ENCODE data around the gene LAPTM4A.

The LAPTM4A gene

DNA sequence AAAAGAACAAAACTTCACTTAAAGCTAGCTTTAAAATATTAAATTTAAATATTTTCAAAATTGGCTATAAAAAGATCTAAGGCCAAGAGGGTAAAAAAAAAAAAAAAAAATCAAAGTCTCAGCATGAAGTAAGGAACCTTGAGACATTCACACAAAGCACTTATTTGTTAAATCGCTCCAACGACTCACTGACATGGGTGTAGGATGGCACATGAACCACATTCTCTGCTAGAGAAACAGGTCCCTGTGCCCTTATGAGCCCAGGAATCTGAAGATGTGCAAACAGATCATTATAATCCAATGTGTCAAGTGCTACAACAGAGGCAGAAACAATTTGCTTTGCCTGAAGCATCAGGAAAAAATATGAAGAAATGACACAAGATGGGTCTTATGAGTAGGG lies 13.8 kb downstream of the LAPTM4A start:
- no peak overlapping the region for H3K4me3 ChIP-seq (replicated peaks; ENCODE audit: insufficient read depth, low read length)
- H3K27ac ChIP-seq (replicated peaks): peak overlapping the region; percentile 7; the same call in 1 of the 2 replicates
- no peak for DNase-seq (ENCODE audit: low read depth in 1 of 2, low spot score in 1 of 2)

DNA sequence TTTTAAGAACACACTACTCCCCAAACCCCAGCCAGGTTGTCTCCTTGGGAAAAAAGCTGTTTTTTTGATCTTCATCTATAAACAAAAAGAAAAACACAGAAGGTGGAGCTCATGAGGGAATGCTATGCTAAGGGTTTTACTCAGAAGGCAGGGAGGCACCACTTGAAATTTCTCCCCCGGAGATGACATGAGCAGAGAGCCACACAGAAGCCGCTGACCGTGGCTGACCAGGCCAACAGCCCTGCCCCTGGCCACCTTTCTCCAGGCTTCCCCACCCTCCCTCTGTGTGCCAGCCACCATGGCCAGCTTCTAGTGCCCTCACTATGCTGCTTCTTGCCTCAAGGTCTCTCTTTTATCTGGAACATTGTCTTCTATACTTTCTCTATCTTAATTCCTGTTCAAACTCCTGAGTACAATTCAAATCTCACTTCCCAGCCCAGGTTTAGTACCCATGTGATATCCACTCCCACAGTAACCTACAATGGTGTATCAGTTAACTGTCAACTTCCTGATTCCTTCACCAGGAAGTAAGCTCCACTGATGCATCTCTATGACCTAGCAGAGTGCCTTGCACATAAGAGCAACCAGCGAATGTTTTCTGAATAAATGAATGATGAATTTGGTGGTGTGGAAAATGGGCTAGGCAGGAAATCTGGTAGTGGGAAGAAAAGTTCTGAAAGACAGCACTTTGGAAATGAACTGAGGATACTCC lies 15.3 kb downstream of the LAPTM4A start:
- peak overlapping the region; percentile 50 for H3K27ac ChIP-seq (replicated peaks)
- peak in 1 of 2 experiments; percentile 56 for DNase-seq (ENCODE audit: low read depth in 1 of 2, low spot score in 1 of 2)
- TF ChIP-seq, protein P1, sequence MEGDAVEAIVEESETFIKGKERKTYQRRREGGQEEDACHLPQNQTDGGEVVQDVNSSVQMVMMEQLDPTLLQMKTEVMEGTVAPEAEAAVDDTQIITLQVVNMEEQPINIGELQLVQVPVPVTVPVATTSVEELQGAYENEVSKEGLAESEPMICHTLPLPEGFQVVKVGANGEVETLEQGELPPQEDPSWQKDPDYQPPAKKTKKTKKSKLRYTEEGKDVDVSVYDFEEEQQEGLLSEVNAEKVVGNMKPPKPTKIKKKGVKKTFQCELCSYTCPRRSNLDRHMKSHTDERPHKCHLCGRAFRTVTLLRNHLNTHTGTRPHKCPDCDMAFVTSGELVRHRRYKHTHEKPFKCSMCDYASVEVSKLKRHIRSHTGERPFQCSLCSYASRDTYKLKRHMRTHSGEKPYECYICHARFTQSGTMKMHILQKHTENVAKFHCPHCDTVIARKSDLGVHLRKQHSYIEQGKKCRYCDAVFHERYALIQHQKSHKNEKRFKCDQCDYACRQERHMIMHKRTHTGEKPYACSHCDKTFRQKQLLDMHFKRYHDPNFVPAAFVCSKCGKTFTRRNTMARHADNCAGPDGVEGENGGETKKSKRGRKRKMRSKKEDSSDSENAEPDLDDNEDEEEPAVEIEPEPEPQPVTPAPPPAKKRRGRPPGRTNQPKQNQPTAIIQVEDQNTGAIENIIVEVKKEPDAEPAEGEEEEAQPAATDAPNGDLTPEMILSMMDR (IDR thresholded peaks at IDR 0.05; ENCODE audit: insufficient read depth, low read length): no peak
- TF ChIP-seq, protein P2, sequence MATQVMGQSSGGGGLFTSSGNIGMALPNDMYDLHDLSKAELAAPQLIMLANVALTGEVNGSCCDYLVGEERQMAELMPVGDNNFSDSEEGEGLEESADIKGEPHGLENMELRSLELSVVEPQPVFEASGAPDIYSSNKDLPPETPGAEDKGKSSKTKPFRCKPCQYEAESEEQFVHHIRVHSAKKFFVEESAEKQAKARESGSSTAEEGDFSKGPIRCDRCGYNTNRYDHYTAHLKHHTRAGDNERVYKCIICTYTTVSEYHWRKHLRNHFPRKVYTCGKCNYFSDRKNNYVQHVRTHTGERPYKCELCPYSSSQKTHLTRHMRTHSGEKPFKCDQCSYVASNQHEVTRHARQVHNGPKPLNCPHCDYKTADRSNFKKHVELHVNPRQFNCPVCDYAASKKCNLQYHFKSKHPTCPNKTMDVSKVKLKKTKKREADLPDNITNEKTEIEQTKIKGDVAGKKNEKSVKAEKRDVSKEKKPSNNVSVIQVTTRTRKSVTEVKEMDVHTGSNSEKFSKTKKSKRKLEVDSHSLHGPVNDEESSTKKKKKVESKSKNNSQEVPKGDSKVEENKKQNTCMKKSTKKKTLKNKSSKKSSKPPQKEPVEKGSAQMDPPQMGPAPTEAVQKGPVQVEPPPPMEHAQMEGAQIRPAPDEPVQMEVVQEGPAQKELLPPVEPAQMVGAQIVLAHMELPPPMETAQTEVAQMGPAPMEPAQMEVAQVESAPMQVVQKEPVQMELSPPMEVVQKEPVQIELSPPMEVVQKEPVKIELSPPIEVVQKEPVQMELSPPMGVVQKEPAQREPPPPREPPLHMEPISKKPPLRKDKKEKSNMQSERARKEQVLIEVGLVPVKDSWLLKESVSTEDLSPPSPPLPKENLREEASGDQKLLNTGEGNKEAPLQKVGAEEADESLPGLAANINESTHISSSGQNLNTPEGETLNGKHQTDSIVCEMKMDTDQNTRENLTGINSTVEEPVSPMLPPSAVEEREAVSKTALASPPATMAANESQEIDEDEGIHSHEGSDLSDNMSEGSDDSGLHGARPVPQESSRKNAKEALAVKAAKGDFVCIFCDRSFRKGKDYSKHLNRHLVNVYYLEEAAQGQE (IDR thresholded peaks at IDR 0.05; ENCODE audit: insufficient replicate concordance, low read depth): no peak
- H3K27me3 ChIP-seq (ENCODE audit: insufficient read depth, poor library complexity, severe bottlenecking): no peaks in the 10 kb centered on the region
- no peak overlapping the region for H3K4me3 ChIP-seq (replicated peaks; ENCODE audit: insufficient read depth, low read length)

More for the DNA sequence above, 13.8 kb downstream of the LAPTM4A start:
- TF ChIP-seq POLR2AphosphoS5 (IDR thresholded peaks at IDR 0.05; ENCODE audit: low read depth) (no peak), SPI1 (IDR thresholded peaks at IDR 0.05; ENCODE audit: borderline replicate concordance, low read depth) (no peak), GABPA (IDR thresholded peaks at IDR 0.05; ENCODE audit: low read depth) (no peak)
- TF ChIP-seq, protein P1 (IDR thresholded peaks at IDR 0.05; ENCODE audit: insufficient read depth, low read length): no peak
- TF ChIP-seq, protein P2 (IDR thresholded peaks at IDR 0.05; ENCODE audit: insufficient replicate concordance, low read depth): no peak
- no peaks in the 10 kb centered on the region for H3K27me3 ChIP-seq (ENCODE audit: insufficient read depth, poor library complexity, severe bottlenecking)

DNA sequence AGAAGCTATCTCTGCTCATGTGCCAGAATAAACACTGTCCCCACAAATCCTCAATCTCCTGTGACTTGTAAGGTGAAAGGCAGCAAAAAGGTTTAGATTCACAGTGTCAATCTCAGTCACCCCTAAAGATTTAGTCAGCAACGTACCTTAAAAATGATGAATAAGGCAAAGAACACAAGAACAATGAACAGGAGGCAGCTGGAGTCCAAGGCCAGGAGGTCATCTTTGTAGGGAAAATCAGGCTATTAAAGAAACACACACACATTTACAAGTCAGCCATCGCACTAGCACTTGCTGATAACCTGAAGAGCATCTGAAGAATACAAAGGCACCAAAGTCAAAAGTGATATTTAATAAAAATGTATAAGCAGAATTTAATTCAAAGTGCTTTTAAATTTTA lies 16.6 kb downstream of the LAPTM4A start:
- H3K27ac ChIP-seq (replicated peaks): no peak overlapping the region
- H3K27me3 ChIP-seq (ENCODE audit: insufficient read depth, poor library complexity, severe bottlenecking): no peaks in the 10 kb centered on the region
- DNase-seq (ENCODE audit: low read depth in 1 of 2, low spot score in 1 of 2): no peak
- TF ChIP-seq, protein P1 (IDR thresholded peaks at IDR 0.05; ENCODE audit: insufficient read depth, low read length): no peak
- TF ChIP-seq GABPA (IDR thresholded peaks at IDR 0.05; ENCODE audit: low read depth): no peak
- TF ChIP-seq, protein P2 (IDR thresholded peaks at IDR 0.05; ENCODE audit: insufficient replicate concordance, low read depth): no peak
- no peak for TF ChIP-seq POLR2AphosphoS5 (IDR thresholded peaks at IDR 0.05; ENCODE audit: low read depth)
- no peak for TF ChIP-seq SPI1 (IDR thresholded peaks at IDR 0.05; ENCODE audit: borderline replicate concordance, low read depth)
- H3K4me3 ChIP-seq (replicated peaks; ENCODE audit: insufficient read depth, low read length): no peak overlapping the region
